KMS-11 (cell line): ENCODE data around the gene SPATS2L.

Experiments used
- H2AFZ ChIP-seq: fragments of 200-600 bp; sonication (generic); 2 replicates; pipeline ENCODE4 v1.6.1; 2016; ENCODE audit warnings: antibody characterized with exemption, mixed run types, low read depth
- H3K27ac ChIP-seq: fragments of 200-600 bp; sonication (generic); 2 replicates; pipeline ENCODE4 v1.6.1; 2016; ENCODE audit warnings: mild to moderate bottlenecking, mixed run types
- H3K27me3 ChIP-seq: fragments of 200-600 bp; sonication (generic); 2 replicates; pipeline ENCODE4 v1.6.1; 2017; ENCODE audit warnings: mild to moderate bottlenecking, low read depth, mixed run types, moderate library complexity; ENCODE audit not compliant: insufficient read depth
- H3K36me3 ChIP-seq: fragments of 200-600 bp; sonication (generic); 2 replicates; pipeline ENCODE4 v1.6.1; 2017; ENCODE audit warnings: mild to moderate bottlenecking, mixed run types; ENCODE audit not compliant: insufficient read depth
- H3K4me1 ChIP-seq: fragments of 200-600 bp; sonication (generic); 2 replicates; pipeline ENCODE4 v1.6.1; 2016; ENCODE audit warnings: mild to moderate bottlenecking, low read depth, mixed run types; ENCODE audit not compliant: poor library complexity, severe bottlenecking
- H3K4me2 ChIP-seq: fragments of 200-600 bp; sonication (generic); 2 replicates; pipeline ENCODE4 v1.7.0; 2016; ENCODE audit warnings: mild to moderate bottlenecking, mixed run types
- H3K4me3 ChIP-seq: fragments of 200-600 bp; sonication (generic); IDR thresholded peaks from 2 replicates; pipeline ENCODE4 v1.6.1; 2017; ENCODE audit warnings: low read depth, low read length, mixed read lengths; ENCODE audit not compliant: insufficient read depth
- H3K79me2 ChIP-seq: fragments of 200-600 bp; sonication (generic); 2 replicates; pipeline ENCODE4 v1.6.1; 2016; ENCODE audit warnings: low read depth, mixed run types; ENCODE audit not compliant: insufficient read depth
- H3K9ac ChIP-seq: fragments of 200-600 bp; sonication (generic); 2 replicates; pipeline ENCODE4 v1.6.1; 2016; ENCODE audit warnings: mild to moderate bottlenecking, mixed run types
- H4K20me1 ChIP-seq: fragments of 200-600 bp; sonication (generic); 2 replicates; pipeline ENCODE4 v1.6.1; 2016; ENCODE audit warnings: mild to moderate bottlenecking, mixed run types; ENCODE audit not compliant: insufficient read depth
- CTCF ChIP-seq: fragments of 200-600 bp; sonication (generic); conservative IDR thresholded peaks from 2 replicates; pipeline ENCODE4 v1.6.1; 2017; ENCODE audit warnings: low read depth, mild to moderate bottlenecking, antibody characterized with exemption, low read length, moderate library complexity, mixed read lengths

The SPATS2L gene

DNA sequence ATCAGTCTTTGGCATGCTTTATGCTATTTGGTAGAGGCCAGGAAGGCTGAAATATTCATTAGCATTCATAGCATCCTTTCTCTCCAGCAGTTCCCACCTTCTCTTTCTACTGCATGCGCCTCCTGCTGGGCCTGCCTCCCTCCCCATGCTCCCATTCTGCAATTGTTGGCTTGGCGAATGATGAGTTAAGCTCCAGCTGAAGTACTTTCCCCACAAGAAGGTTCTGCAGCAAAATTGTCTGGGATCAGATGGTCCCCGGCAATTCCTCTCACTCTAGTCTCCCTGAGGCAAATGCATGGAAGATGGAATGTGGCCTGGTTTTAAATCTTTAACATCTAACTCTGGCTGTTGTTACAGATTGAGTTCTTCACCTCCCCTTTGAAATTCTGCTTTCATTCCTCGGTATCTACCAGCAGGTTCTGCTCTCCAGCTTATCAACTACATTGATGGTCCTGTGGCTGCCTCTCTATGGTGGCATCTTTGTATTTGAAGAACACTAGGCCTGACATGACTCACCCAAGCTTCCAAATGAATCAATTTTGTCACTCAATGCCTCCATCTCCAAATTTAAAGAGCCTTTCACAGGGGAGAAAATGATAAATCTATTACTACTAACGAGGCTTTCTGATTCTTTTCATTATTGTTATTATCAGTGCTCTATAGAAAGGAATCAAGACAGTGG is 147.5 kb downstream of the SPATS2L start:
- no peaks in the 10 kb centered on the region for H3K4me1 ChIP-seq

GRCh38 chr2:200454927-200455801 is 148.7 kb downstream of the SPATS2L start:
- Histone ChIP-seq H3K4me3 (no peak overlapping the region), H3K79me2 (no peaks in the 10 kb centered on the region), H3K27ac (no peak overlapping the region), H3K27me3 (no peaks in the 10 kb centered on the region), H3K4me1 (no peaks in the 10 kb centered on the region), H3K4me2 (no peak overlapping the region), H2AFZ (no peak overlapping the region), H4K20me1 (no peaks in the 10 kb centered on the region), H3K9ac (no peak overlapping the region), H3K36me3 (no peaks in the 10 kb centered on the region)
- TF ChIP-seq CTCF = no peak

More for the DNA sequence above, 147.5 kb downstream of the SPATS2L start:
- H3K9ac ChIP-seq = no peak overlapping the region
- H3K4me2 ChIP-seq = no peak overlapping the region
- H3K4me3 ChIP-seq = no peak overlapping the region
- TF ChIP-seq CTCF = no peak
- H4K20me1 ChIP-seq = no peaks in the 10 kb centered on the region
- H3K27ac ChIP-seq = no peak overlapping the region
- no peaks in the 10 kb centered on the region for H3K36me3 ChIP-seq
- H3K79me2 ChIP-seq = no peaks in the 10 kb centered on the region
- H3K27me3 ChIP-seq = no peaks in the 10 kb centered on the region
- H2AFZ ChIP-seq = no peak overlapping the region

DNA sequence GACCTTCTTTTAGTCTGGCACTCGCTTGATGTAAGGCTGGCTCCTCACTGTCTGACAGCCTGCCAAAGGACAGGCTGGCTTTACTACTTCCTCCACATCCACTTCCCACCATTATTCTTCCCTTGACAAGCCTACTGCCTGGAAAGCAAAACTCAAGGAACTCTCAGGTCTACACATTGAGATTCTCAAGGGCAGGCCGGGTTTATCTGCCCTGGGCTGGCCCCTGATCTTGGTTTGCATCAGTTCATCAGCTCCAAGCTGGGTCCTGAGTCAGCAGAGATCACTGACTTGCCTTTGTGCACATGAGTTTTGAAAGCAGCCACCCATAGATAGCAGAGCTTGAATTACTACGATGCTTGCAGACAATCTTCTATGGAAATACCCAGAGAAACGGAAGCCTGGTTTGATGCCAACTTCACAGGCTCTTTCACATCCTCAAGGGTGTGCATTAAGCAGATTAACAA is 149.5 kb downstream of the SPATS2L start:
- no peak overlapping the region for H3K27ac ChIP-seq
- no peak overlapping the region for H2AFZ ChIP-seq
- TF ChIP-seq CTCF = no peak
- no peaks in the 10 kb centered on the region for H3K36me3 ChIP-seq
- H3K9ac ChIP-seq = no peak overlapping the region
- no peak overlapping the region for H3K4me2 ChIP-seq
- no peak overlapping the region for H3K4me3 ChIP-seq
- no peaks in the 10 kb centered on the region for H4K20me1 ChIP-seq
- no peaks in the 10 kb centered on the region for H3K27me3 ChIP-seq
- no peaks in the 10 kb centered on the region for H3K79me2 ChIP-seq
- H3K4me1 ChIP-seq = no peaks in the 10 kb centered on the region

DNA sequence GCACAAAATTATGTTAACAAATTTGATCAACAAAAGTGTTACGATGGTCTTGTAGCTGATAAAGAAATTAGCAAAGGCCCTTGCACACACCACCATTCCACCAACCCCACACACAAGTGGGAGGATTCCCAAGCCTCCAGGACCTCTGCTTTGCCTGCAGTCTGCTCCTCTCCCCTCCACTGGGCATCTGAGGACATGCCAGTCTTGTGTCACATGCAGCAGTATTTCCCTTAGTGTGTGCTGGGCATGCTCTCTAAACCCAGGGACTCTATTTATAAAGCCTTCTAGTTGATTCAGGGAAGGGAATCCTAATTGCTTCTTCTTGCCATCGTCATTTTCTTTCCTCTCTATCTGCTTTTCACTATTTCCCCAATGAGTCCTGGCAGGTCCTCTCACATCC is 150.1 kb downstream of the SPATS2L start:
- Histone ChIP-seq H3K4me1 (peaks cover under 1% of the 10 kb centered on the region), H3K4me3 (no peak overlapping the region), H4K20me1 (no peaks in the 10 kb centered on the region), H3K4me2 (no peak overlapping the region), H3K9ac (no peak overlapping the region), H2AFZ (no peak overlapping the region), H3K27me3 (no peaks in the 10 kb centered on the region), H3K27ac (no peak overlapping the region), H3K36me3 (no peaks in the 10 kb centered on the region), H3K79me2 (no peaks in the 10 kb centered on the region)
- no peak for TF ChIP-seq CTCF
